SK-N-SH (cell line): Measurements from ENCODE around the gene FAM118A. TPM values are rescaled to one million over a fixed set of nuclear protein-coding genes. Genes with fewer than 3 reads are reported as not detected.

ENCODE experiments used
- CTCF ChIA-PET: fragments of 300-600, 350-600 bp; formaldehyde crosslinking; extraction: SDS; loops from one replicate; lab custom pipeline; 2021; lab: Yijun Ruan, JAX
- POLR2A ChIA-PET: fragments of 350-600 bp; sonication (Branson Sonifier 250); formaldehyde crosslinking; extraction: SDS; loops from one replicate; lab custom pipeline; 2020; ENCODE audit warnings: antibody characterized with exemption, inconsistent platforms; lab: Yijun Ruan, JAX
- DNase-seq: peaks from one replicate; pipeline ENCODE4 v3.0.0; 2012
- H2AFZ ChIP-seq: fragments of 200-600 bp; sonication (generic); 2 replicates; pipeline ENCODE4 v1.8.1; 2016; ENCODE audit warnings: antibody characterized with exemption, mild to moderate bottlenecking, low read depth
- H3F3A ChIP-seq: fragments of 200-600 bp; sonication (generic); replicated peaks from 2 replicates; pipeline ENCODE3; 2016; ENCODE audit warnings: antibody characterized with exemption, mild to moderate bottlenecking; ENCODE audit not compliant: insufficient read depth
- H3K27ac ChIP-seq, 2 experiments: fragments of 200-500 bp in 1 of 2; fragments of 200-600 bp in 1 of 2; sonication (Bioruptor generic) in 1 of 2; sonication (generic), shearing (Covaris generic) in 1 of 2; 2 replicates each; pipeline versions ENCODE4 v1.5.1 to v1.6.1; 2014 to 2016; ENCODE audit warnings: low read depth in 2 of 2, inconsistent platforms in 1 of 2, low read length in 1 of 2, mild to moderate bottlenecking in 1 of 2, mixed read lengths in 1 of 2
- H3K27me3 ChIP-seq: fragments of 200-600 bp; sonication (generic), shearing (Covaris generic); 2 replicates; pipeline ENCODE4 v1.6.1; 2016; ENCODE audit warnings: mixed run types; ENCODE audit not compliant: insufficient read depth
- H3K36me3 ChIP-seq, 2 experiments: fragments of 200-500 bp in 1 of 2; fragments of 200-600 bp in 1 of 2; sonication (Bioruptor generic) in 1 of 2; sonication (generic) in 1 of 2; replicated peaks in 1 of 2; 2 replicates each; pipeline versions ENCODE3 to v1.5.1; 2014 to 2016; ENCODE audit warnings: low read length in 1 of 2, mild to moderate bottlenecking in 1 of 2; ENCODE audit not compliant: insufficient read depth in 2 of 2, control insufficient read depth in 1 of 2
- H3K4me1 ChIP-seq, 2 experiments: fragments of 200-500 bp in 1 of 2; fragments of 200-600 bp in 1 of 2; sonication (Bioruptor generic) in 1 of 2; sonication (generic), shearing (Covaris generic) in 1 of 2; 2 replicates each; pipeline versions ENCODE4 v1.5.1 to v1.6.1; 2014 to 2016; ENCODE audit warnings: low read depth in 1 of 2, low read length in 1 of 2, mixed run types in 1 of 2; ENCODE audit not compliant: insufficient read depth in 2 of 2, control insufficient read depth in 1 of 2
- H3K4me2 ChIP-seq: fragments of 200-600 bp; sonication (generic), shearing (Covaris generic); 2 replicates; pipeline ENCODE4 v1.6.1; 2017; ENCODE audit warnings: mixed run types
- H3K4me3 ChIP-seq, 2 experiments: fragments of 200-500 bp in 1 of 2; fragments of 200-600 bp in 1 of 2; sonication (Bioruptor generic) in 1 of 2; sonication (generic), shearing (Covaris generic) in 1 of 2; 2 replicates each; pipeline versions ENCODE4 v1.5.1 to v1.8.1; 2014 to 2016; ENCODE audit warnings: low read depth in 2 of 2, inconsistent platforms in 1 of 2, low read length in 1 of 2, mild to moderate bottlenecking in 1 of 2, mixed read lengths in 1 of 2, moderate library complexity in 1 of 2
- H3K79me2 ChIP-seq: fragments of 200-600 bp; sonication (generic); 2 replicates; pipeline ENCODE4 v1.8.1; 2017; ENCODE audit warnings: mild to moderate bottlenecking; ENCODE audit not compliant: insufficient read depth
- H3K9ac ChIP-seq: fragments of 200-600 bp; sonication (generic); 2 replicates; pipeline ENCODE4 v1.6.1; 2017; ENCODE audit warnings: mixed run types
- H3K9me2 ChIP-seq: fragments of 200-600 bp; sonication (generic); 2 replicates; pipeline ENCODE4 v1.6.1; 2017; ENCODE audit warnings: mixed run types
- H3K9me3 ChIP-seq: fragments of 200-600 bp; sonication (generic); 2 replicates; pipeline ENCODE4 v1.6.1; 2017; ENCODE audit warnings: mixed run types, mild to moderate bottlenecking, moderate library complexity
- H4K20me1 ChIP-seq: fragments of 200-600 bp; sonication (generic); 2 replicates; pipeline ENCODE4 v1.6.1; 2017; ENCODE audit warnings: mild to moderate bottlenecking, mixed run types; ENCODE audit not compliant: insufficient read depth
- CHD2 ChIP-seq: fragments of 150-350 bp; IDR thresholded peaks from 2 replicates; pipeline ENCODE4 v1.6.1; 2018; ENCODE audit warnings: low read length; ENCODE audit not compliant: partially characterized antibody
- CTCF ChIP-seq: fragments of 200-600 bp; sonication (generic); IDR thresholded peaks from 2 replicates; pipeline ENCODE4 v1.6.1; 2017; ENCODE audit warnings: antibody characterized with exemption, mild to moderate bottlenecking, moderate library complexity
- EZH2phosphoT487 ChIP-seq: fragments of 200-600 bp; sonication (generic); IDR thresholded peaks from 2 replicates; pipeline ENCODE4 v1.6.1; 2017; ENCODE audit warnings: low read depth, mixed run types, mild to moderate bottlenecking, antibody characterized with exemption, moderate library complexity, borderline replicate concordance
- GABPA ChIP-seq: IDR thresholded peaks from 2 replicates; pipeline ENCODE4 v1.4.0; 2012; ENCODE audit warnings: low read depth, mild to moderate bottlenecking
- MXI1 ChIP-seq: IDR thresholded peaks from 2 replicates; pipeline ENCODE4 v1.6.1; 2012; ENCODE audit warnings: mild to moderate bottlenecking, low read depth, low read length, improper control_type of control experiment
- NRF1 ChIP-seq: IDR thresholded peaks from 2 replicates; pipeline ENCODE4 v1.6.1; 2012; ENCODE audit warnings: low read depth, mild to moderate bottlenecking, low read length
- RFX5 ChIP-seq: IDR thresholded peaks from 2 replicates; pipeline ENCODE4 v1.6.1; 2012; ENCODE audit warnings: mild to moderate bottlenecking, improper control_type of control experiment, low read length
- SIN3A ChIP-seq: IDR thresholded peaks from 2 replicates; pipeline ENCODE4 v1.6.1; 2012; ENCODE audit warnings: low read depth, mild to moderate bottlenecking, low read length, moderate library complexity, borderline replicate concordance
- SMC3 ChIP-seq: IDR thresholded peaks from 2 replicates; pipeline ENCODE4 v1.6.1; 2012; ENCODE audit warnings: low read depth, low read length, improper control_type of control experiment
- ZBTB33 ChIP-seq: IDR thresholded peaks from 2 replicates; pipeline ENCODE4 v1.4.0; 2012; ENCODE audit warnings: low read depth, borderline replicate concordance
- WGBS: methylation state at CpG from one replicate; pipeline ENCODE4 v1.1.6; 2017; ENCODE audit warnings: low lambda C conversion rate; 5-methylcytosine and 5-hydroxymethylcytosine counted together
- polyA plus RNA-seq, 3 experiments: library from polyadenylated mRNA; depleted of rRNA; stranded (reverse); fragments of >200 nt; gene quantifications; 2 replicates each; pipeline ENCODE4 v1.2.3, GENCODE V29; 2012
- TF ChIP-seq, protein P1 (sequence below): fragments of 150-350 bp; IDR thresholded peaks from 2 replicates; pipeline ENCODE4 v1.6.1; 2016; ENCODE audit warnings: mild to moderate bottlenecking, low read depth, low read length

Gene FAM118A
- polyA plus RNA-seq, 1 of the 3 experiments (the other 2 are of a cell fraction): 11.3 TPM

GRCh38 chr22:45337536-45337935 is 27.8 kb downstream of the FAM118A start:
- peaks cover 0 to 6% of the 10 kb centered on the region in 2 experiments; a peak in 1 of 4 replicates for H3K4me1 ChIP-seq
- POLR2A ChIA-PET: no interaction called here
- no peaks in the 10 kb centered on the region for H3K9me3 ChIP-seq
- H3K79me2 ChIP-seq: no peaks in the 10 kb centered on the region
- no peak overlapping the region for H3K4me3 ChIP-seq
- no peaks in the 10 kb centered on the region for H3K27me3 ChIP-seq
- no peaks in the 10 kb centered on the region for H3F3A ChIP-seq
- H2AFZ ChIP-seq: no peak overlapping the region
- H3K4me2 ChIP-seq: no peak overlapping the region
- 95% methylated on average over 9 of the region's 9 CpGs for WGBS
- no peak overlapping the region for H3K27ac ChIP-seq
- TF ChIP-seq NRF1 (no peak), CHD2 (no peak), GABPA (no peak), SIN3A (no peak), SMC3 (no peak), MXI1 (no peak)
- TF ChIP-seq, protein P1, sequence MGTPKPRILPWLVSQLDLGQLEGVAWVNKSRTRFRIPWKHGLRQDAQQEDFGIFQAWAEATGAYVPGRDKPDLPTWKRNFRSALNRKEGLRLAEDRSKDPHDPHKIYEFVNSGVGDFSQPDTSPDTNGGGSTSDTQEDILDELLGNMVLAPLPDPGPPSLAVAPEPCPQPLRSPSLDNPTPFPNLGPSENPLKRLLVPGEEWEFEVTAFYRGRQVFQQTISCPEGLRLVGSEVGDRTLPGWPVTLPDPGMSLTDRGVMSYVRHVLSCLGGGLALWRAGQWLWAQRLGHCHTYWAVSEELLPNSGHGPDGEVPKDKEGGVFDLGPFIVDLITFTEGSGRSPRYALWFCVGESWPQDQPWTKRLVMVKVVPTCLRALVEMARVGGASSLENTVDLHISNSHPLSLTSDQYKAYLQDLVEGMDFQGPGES: no peak
- H3K36me3 ChIP-seq: peaks cover 11 to 65% of the 10 kb centered on the region in 2 experiments
- CTCF ChIA-PET: no interaction called here
- no peak overlapping the region for H3K9ac ChIP-seq
- no peaks in the 10 kb centered on the region for H4K20me1 ChIP-seq
- no peak for DNase-seq
- no peaks in the 10 kb centered on the region for H3K9me2 ChIP-seq

DNA sequence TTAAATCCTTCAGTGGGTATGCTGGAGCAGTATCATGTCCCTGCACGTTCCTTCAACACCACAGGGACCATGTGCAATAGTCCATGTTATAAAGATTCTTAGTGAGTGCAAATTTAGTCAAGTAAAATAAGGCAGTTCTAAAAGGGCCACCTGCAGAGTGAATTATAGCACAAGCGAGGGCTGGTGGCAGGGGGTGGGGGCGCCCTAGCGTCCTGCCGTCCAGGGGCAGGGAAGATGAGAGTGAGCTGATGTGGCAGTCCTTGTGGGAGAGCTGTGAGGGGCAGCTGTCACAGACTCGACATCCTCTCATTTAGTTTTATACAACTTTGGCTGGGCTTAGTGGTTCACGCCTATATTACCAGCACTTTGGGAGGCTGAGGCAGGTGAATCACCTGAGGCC is 29.1 kb downstream of the FAM118A start:
- Histone ChIP-seq H3K9me2 (no peaks in the 10 kb centered on the region), H4K20me1 (no peaks in the 10 kb centered on the region), H3F3A (no peaks in the 10 kb centered on the region)
- ChIA-PET POLR2A (no interaction called here), CTCF (no interaction called here)
- TF ChIP-seq RFX5 (no peak), SMC3 (no peak), ZBTB33 (no peak), CTCF (no peak), EZH2phosphoT487 (no peak)
- TF ChIP-seq, all 33 proteins: peak for 0
- 94% methylated on average over 7 of the region's 7 CpGs for WGBS
- peaks cover 12 to 64% of the 10 kb centered on the region in 2 experiments for H3K36me3 ChIP-seq
- H3K4me3 ChIP-seq: no peak overlapping the region
- no peak overlapping the region for H2AFZ ChIP-seq
- H3K27ac ChIP-seq: no peak overlapping the region
- H3K79me2 ChIP-seq: no peaks in the 10 kb centered on the region
- no peak overlapping the region for H3K4me2 ChIP-seq
- peaks cover 0 to 6% of the 10 kb centered on the region in 2 experiments; a peak in 1 of 4 replicates for H3K4me1 ChIP-seq
- no peaks in the 10 kb centered on the region for H3K27me3 ChIP-seq
- DNase-seq: no peak
- H3K9me3 ChIP-seq: no peaks in the 10 kb centered on the region
- H3K9ac ChIP-seq: no peak overlapping the region
